GM12892 (cell line): ENCODE results near the gene LILRB3.

Experiments used
- POLR2A ChIP-seq: IDR thresholded peaks from 2 replicates; pipeline ENCODE4 v1.6.1; 2011; ENCODE audit warnings: low read depth, low read length, control low read depth
- POLR2AphosphoS5 ChIP-seq: IDR thresholded peaks from 2 replicates; pipeline ENCODE4 v1.6.1; 2011; ENCODE audit warnings: low read depth, low read length, control low read depth

DNA sequence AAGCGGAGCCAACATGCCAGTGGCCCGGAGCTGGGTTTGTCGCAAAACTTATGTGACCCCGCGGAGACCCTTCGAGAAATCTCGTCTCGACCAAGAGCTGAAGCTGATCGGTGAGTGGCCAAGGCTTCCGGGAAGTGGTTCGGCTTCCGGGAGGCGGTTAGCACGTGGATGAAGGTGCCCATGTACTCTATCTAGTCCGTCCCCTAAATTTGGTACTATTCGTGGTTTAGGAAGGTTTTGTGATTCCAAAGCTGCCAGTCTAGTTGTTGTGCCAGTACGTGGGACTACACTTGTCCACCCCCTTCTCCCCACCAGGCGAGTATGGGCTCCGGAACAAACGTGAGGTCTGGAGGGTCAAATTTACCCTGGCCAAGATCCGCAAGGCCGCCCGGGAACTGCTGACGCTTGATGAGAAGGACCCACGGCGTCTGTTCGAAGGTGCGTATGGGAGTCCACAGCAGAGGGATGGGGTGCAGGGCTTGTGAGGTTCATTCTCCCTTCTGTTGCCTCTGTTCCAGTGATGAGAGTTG is 21.6 kb downstream of the LILRB3 start:
- no peak for TF ChIP-seq POLR2AphosphoS5
- no peak for TF ChIP-seq POLR2A
